DMS153 (cell line): ENCODE data around the gene GATAD2B.
A peak's percentile ranks its signal among the peaks of the same experiment; 100 is the strongest.

Experiments
- DNase-seq: peaks from one replicate; lab custom pipeline; 2025; lab: John Stamatoyannopoulos, UW

The GATAD2B gene

GRCh38 chr1:153951183-153951582 is 28.4 kb upstream of the GATAD2B start:
- no peak for DNase-seq

- DNase-seq = peak; percentile 57
Observed at GRCh38 chr1:153946622-153947241, 24.0 kb upstream of the GATAD2B start, which contains the start of gene DENND4B. Gene DENND4B, minus strand, starts transcription at chr1:153946718. Its CDS starts 2,344 bp downstream, at chr1:153944374.

- DNase-seq = peak; percentile 36
Observed at GRCh38 chr1:153945795-153946621, 23.2 kb upstream of the GATAD2B start.

- DNase-seq = no peak
Observed at GRCh38 chr1:153945131-153945794, 22.5 kb upstream of the GATAD2B start.

GRCh38 chr1:153944827-153945117 is 22.0 kb upstream of the GATAD2B start:
- DNase-seq = no peak

GRCh38 chr1:153944005-153944826 is 21.4 kb upstream of the GATAD2B start:
- no peak for DNase-seq

- no peak for DNase-seq
Observed at GRCh38 chr1:153942766-153943549, 20.2 kb upstream of the GATAD2B start.

- DNase-seq = no peak
Observed at GRCh38 chr1:153941826-153942725, 19.3 kb upstream of the GATAD2B start.

GRCh38 chr1:153940756-153941155 is 18.0 kb upstream of the GATAD2B start:
- no peak for DNase-seq

- no peak for DNase-seq
Observed at GRCh38 chr1:153939476-153939875, 16.7 kb upstream of the GATAD2B start.

- DNase-seq = no peak
Observed at GRCh38 chr1:153938996-153939395, 16.2 kb upstream of the GATAD2B start.

GRCh38 chr1:153937331-153937730 is 14.6 kb upstream of the GATAD2B start:
- no peak for DNase-seq

GRCh38 chr1:153936011-153936802 is 13.4 kb upstream of the GATAD2B start:
- no peak for DNase-seq

GRCh38 chr1:153934746-153935145 is 12.0 kb upstream of the GATAD2B start:
- DNase-seq = no peak

GRCh38 chr1:153933955-153934354 is 11.2 kb upstream of the GATAD2B start:
- DNase-seq = no peak

GRCh38 chr1:153933430-153933829 is 10.7 kb upstream of the GATAD2B start:
- DNase-seq = no peak

- DNase-seq = no peak
Observed at GRCh38 chr1:153932156-153933131, 9.7 kb upstream of the GATAD2B start.
